ENCODE results near the gene ABHD5.

Gene ABHD5

DNA sequence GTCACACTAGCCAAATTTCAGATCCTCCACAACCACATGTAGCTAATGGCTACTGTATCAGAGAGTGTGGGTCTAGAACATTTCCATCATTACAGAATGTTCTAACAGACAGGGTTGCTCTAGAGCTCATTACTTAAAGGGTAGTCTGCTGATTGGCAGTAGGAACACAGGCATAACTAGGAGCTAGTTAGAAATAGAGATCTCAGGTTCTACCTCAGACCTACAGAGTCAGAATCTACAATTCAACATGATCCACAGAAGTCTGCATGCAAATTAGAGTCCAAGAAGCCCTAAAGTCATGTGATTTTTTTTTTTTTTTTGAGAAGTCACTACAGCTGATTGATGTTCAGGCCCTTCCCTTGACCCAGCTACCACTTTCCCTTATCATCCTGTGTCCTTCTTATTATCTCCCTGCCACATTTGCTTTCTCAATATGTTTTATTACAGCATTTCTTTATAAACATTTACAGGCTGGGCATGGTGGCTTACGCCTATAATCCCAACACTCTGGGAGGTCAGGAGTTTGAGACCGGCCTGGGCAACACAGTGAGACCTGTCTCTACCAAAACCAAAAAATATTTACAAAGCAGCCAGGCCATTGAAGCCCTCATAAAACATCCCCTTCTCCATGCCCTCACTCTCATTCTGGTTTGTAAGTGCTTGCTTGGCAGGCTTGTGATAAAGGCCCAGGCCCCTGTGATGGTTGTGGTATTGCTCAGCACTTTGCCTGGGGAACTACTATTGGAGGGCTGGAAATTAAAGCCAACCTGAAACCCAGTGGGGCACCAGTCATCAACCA, 3.8 kb upstream of the ABHD5 start:
- no peak for DNase-seq (ENCODE audit: low read depth)
- Histone ChIP-seq H3K9ac (ENCODE audit: low read length) (no peak overlapping the region), H3K27me3 (replicated peaks; ENCODE audit: control insufficient read depth, insufficient read depth, low read length) (no peaks in the 10 kb centered on the region), H3K36me3 (ENCODE audit: control insufficient read depth, insufficient read depth, low read length, severe bottlenecking) (no peaks in the 10 kb centered on the region), H3K4me3 (ENCODE audit: low read length) (no peak overlapping the region), H3K9me3 (ENCODE audit: control insufficient read depth, low read length) (no peaks in the 10 kb centered on the region), H3K4me1 (ENCODE audit: control insufficient read depth, insufficient read depth, low read length) (peaks cover 4% of the 10 kb centered on the region)

DNA sequence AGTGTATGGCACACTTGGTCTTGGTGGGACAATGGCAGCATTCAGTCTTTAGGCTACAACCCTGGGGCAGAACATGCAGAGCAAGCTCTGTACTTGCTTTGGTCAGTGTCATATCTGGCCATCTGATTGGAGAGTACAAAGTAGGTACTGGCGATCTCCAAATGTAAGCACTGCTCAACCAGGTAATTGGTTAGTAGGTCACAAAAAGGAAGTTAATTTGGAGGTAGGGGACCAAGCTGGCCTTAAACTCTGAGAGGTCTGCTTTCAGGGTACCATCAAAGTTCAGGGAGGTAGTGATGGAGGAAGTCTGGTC, 3.3 kb upstream of the ABHD5 start:
- H3K9ac ChIP-seq (ENCODE audit: low read length): no peak overlapping the region
- no peaks in the 10 kb centered on the region for H3K9me3 ChIP-seq (ENCODE audit: control insufficient read depth, low read length)
- H3K4me1 ChIP-seq (ENCODE audit: control insufficient read depth, insufficient read depth, low read length): peaks cover 10% of the 10 kb centered on the region
- H3K4me3 ChIP-seq (ENCODE audit: low read length): no peak overlapping the region
- H3K36me3 ChIP-seq (ENCODE audit: control insufficient read depth, insufficient read depth, low read length, severe bottlenecking): no peaks in the 10 kb centered on the region
- no peak for DNase-seq (ENCODE audit: low read depth)
- H3K27me3 ChIP-seq (replicated peaks; ENCODE audit: control insufficient read depth, insufficient read depth, low read length): no peaks in the 10 kb centered on the region

DNA sequence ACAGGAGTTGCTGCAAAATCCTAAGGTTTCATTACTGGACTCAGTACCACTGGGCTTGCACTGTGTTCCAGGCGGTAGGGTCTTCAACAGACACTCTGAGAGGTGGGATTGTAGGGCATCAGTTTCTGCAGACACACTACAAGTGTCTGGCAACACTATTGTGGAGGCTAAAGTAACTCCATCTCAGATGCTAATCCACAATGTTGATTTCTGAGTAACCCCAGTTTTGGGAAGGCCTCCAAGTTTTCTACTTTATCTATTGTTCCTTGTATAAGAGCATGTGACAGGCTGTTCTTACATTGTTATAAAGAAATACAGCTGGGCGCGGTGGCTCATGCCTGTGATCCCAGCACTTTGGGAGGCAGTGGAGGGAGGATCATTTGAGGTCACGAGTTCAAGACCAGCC, 2.5 kb upstream of the ABHD5 start:
- Histone ChIP-seq H3K4me3 (ENCODE audit: low read length) (no peak overlapping the region), H3K9me3 (ENCODE audit: control insufficient read depth, low read length) (no peaks in the 10 kb centered on the region), H3K9ac (ENCODE audit: low read length) (no peak overlapping the region), H3K4me1 (ENCODE audit: control insufficient read depth, insufficient read depth, low read length) (peaks cover 17% of the 10 kb centered on the region), H3K36me3 (ENCODE audit: control insufficient read depth, insufficient read depth, low read length, severe bottlenecking) (no peaks in the 10 kb centered on the region), H3K27me3 (replicated peaks; ENCODE audit: control insufficient read depth, insufficient read depth, low read length) (no peaks in the 10 kb centered on the region)
- DNase-seq (ENCODE audit: low read depth): no peak

DNA sequence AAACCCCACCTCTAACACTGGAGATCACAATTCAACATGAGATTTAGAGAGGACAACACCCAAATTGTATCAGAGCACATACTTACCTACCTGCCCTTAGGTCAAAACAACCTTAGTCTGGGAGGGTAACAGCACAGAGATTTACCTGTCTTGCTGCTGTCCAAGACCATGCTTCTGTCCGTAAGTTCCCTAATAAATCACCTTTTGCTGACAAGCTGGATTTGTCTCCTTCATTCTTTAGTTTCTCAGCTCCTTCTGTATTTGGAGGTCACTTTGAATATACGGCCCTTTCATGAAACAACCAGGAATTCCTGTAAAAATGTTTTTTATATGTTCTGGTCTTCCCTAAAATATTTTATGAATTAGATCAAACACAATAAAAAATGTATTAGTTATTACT, 1.6 kb upstream of the ABHD5 start:
- no peaks in the 10 kb centered on the region for H3K27me3 ChIP-seq (replicated peaks; ENCODE audit: control insufficient read depth, insufficient read depth, low read length)
- no peak for DNase-seq (ENCODE audit: low read depth)
- no peaks in the 10 kb centered on the region for H3K36me3 ChIP-seq (ENCODE audit: control insufficient read depth, insufficient read depth, low read length, severe bottlenecking)
- no peak overlapping the region for H3K4me3 ChIP-seq (ENCODE audit: low read length)
- peaks cover 27% of the 10 kb centered on the region for H3K4me1 ChIP-seq (ENCODE audit: control insufficient read depth, insufficient read depth, low read length)
- H3K9ac ChIP-seq (ENCODE audit: low read length): no peak overlapping the region
- no peaks in the 10 kb centered on the region for H3K9me3 ChIP-seq (ENCODE audit: control insufficient read depth, low read length)

DNA sequence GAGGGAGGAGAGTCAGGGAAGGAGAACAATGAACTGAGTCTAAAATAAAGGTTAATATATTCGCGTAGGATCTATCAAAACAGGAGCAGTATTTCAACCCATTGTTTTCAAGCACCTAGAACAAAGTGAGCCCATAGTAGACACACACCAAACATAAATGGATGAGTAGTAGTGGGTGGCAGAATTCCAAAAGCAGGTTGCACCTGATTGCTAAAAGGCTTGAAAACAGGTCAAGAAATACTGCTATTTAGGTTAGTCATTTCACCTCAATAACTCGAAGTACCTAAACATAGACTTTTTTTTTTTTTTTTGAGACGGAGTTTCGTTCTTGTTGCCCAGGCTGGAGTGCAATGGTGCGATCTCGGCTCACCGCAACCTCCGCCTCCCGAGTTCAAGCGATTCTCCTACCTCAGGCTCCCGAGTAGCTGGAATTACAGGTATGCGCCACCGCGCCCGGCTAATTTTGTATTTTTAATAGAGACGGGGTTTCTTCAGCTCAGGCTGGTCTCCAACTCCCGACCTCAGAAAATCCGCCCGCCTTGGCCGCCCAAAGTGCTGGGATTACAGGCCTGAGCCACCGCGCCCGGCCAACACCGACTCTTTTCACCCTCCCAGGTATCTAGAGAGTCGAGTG, 855 bp upstream of the ABHD5 start:
- Histone ChIP-seq H3K4me1 (ENCODE audit: control insufficient read depth, insufficient read depth, low read length) (peaks cover 34% of the 10 kb centered on the region), H3K27me3 (replicated peaks; ENCODE audit: control insufficient read depth, insufficient read depth, low read length) (no peaks in the 10 kb centered on the region), H3K36me3 (ENCODE audit: control insufficient read depth, insufficient read depth, low read length, severe bottlenecking) (no peaks in the 10 kb centered on the region), H3K9ac (ENCODE audit: low read length) (peak overlapping the region; percentile 94), H3K4me3 (ENCODE audit: low read length) (peak overlapping the region; percentile 95), H3K9me3 (ENCODE audit: control insufficient read depth, low read length) (no peaks in the 10 kb centered on the region)
- DNase-seq (ENCODE audit: low read depth): no peak

DNA sequence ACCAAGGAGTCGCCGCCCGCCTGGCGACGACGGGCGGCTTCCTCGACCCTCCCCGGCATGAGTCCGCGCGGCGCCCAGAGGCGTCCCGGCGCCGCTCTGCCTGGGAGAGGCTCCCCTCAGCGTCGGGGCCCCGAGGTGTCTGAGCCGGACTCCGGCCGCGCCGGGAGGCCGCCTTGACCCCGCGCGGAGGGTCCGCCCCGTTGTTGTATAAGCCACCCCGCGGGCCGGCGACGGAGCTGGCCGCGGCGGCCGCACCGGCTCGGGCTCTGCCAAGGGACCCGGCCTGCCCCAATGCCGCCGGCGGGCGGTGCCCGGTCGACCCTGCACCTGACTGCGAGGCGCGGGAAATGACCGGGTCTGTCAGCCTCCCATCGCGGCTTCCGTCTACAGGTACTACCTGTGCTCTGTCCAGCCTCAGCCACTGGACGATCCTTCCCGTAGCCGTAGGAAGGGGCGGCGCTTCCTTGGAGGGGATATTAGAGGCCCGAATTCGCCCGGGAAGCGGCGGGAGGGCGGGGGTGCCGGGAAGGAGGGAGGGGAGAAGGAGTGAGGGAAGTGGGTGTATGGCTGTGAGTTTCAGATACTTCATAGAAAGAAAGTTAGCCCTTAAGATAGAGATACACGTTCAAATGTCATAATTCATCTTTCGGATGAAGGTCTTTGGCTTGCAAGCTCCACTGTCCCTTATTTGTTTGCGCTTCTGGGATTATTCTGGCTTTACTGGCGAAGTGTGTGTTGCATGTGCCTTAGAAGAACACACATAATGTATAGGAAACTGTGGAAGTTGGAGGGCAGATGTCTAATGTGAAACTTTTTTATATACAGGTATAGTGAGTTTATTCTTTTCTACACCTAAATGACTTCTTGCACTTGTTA, 620 bp downstream of the ABHD5 start:
- Histone ChIP-seq H3K9me3 (ENCODE audit: control insufficient read depth, low read length) (no peaks in the 10 kb centered on the region), H3K4me1 (ENCODE audit: control insufficient read depth, insufficient read depth, low read length) (peaks cover 49% of the 10 kb centered on the region), H3K4me3 (ENCODE audit: low read length) (peak overlapping the region; percentile 95), H3K36me3 (ENCODE audit: control insufficient read depth, insufficient read depth, low read length, severe bottlenecking) (no peaks in the 10 kb centered on the region), H3K27me3 (replicated peaks; ENCODE audit: control insufficient read depth, insufficient read depth, low read length) (no peaks in the 10 kb centered on the region), H3K9ac (ENCODE audit: low read length) (peak overlapping the region; percentile 94)
- DNase-seq (ENCODE audit: low read depth): peak; percentile 63

DNA sequence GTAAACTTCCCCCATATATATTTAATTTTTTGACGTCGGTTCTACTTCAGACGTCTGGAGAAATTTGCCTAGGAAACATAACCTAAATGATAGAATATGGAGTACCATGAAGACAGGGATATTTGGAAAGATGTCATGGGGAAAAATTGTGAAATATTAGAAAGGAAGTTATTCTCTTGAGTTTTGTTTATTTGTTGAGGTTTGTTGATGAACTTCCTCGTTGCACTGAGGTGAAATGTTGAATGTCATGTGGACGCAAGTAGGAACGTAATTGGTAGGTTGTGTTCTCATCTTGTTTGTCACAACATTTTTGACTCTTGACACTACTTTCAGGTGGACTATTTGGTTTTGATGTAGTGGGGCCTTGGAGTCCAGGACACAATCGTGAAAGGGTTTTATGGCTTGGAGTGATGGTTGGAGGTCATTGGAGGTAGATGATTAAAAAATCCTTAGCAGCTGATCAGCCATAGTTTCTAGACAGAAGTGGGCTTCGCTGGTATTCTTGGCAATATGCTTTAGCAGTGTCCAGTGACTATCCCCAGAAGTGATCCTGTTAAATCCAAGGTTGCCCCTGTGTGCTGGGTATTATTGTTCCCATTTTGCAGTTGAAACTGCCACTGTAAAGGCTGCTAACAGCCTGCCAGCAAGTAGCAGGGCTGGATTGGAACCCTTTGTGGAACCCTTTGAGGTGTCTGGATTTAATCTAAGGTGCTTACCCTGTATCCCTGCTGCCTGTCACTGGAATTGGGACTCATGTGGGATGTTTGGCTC, 1.5 kb downstream of the ABHD5 start:
- Histone ChIP-seq H3K27me3 (replicated peaks; ENCODE audit: control insufficient read depth, insufficient read depth, low read length) (no peaks in the 10 kb centered on the region), H3K9me3 (ENCODE audit: control insufficient read depth, low read length) (no peaks in the 10 kb centered on the region), H3K4me1 (ENCODE audit: control insufficient read depth, insufficient read depth, low read length) (peaks cover 54% of the 10 kb centered on the region), H3K4me3 (ENCODE audit: low read length) (peak overlapping the region; percentile 95), H3K36me3 (ENCODE audit: control insufficient read depth, insufficient read depth, low read length, severe bottlenecking) (no peaks in the 10 kb centered on the region), H3K9ac (ENCODE audit: low read length) (peak overlapping the region; percentile 94)
- DNase-seq (ENCODE audit: low read depth): no peak

DNA sequence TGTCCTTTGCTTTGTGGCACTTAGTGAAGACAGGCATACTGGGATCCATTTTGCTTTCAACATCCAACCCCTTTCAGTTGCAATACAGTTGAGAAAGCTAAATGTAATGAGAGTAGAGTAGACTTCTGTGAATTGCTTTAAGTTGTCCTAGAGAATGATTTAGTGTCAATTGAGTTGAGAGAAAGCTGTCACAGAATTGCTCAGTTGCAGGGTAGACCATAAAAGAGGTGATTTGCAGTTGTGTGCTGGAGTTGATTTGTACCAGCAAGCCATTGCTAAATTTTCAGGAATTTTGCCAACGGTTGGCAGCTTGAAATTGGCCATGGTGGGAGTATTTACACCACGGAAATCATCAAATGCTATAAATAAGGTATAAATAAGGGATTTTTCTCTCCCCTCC, 2.2 kb downstream of the ABHD5 start:
- peak overlapping the region; percentile 95 for H3K4me3 ChIP-seq (ENCODE audit: low read length)
- no peaks in the 10 kb centered on the region for H3K9me3 ChIP-seq (ENCODE audit: control insufficient read depth, low read length)
- H3K4me1 ChIP-seq (ENCODE audit: control insufficient read depth, insufficient read depth, low read length): peaks cover 54% of the 10 kb centered on the region
- H3K27me3 ChIP-seq (replicated peaks; ENCODE audit: control insufficient read depth, insufficient read depth, low read length): no peaks in the 10 kb centered on the region
- peak overlapping the region; percentile 94 for H3K9ac ChIP-seq (ENCODE audit: low read length)
- no peak for DNase-seq (ENCODE audit: low read depth)
- no peaks in the 10 kb centered on the region for H3K36me3 ChIP-seq (ENCODE audit: control insufficient read depth, insufficient read depth, low read length, severe bottlenecking)

DNA sequence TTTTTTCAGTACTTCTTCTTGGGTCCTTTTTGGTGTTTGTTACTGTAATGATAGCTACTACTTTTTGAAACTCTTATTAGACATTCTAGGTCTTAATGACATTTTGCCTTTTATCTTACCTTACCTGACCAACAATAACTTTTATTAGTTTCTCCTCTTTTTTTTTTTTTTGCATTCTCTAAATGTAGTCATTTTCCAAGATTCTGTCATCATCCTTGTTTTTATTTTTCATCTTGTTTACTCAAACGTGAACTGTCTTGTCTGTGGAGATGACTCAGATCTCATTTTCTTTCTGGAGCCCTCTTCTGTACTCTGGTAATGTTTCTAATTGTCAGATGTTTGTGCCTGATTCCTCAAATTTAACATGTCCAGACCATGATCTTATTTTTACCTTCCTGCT, 2.9 kb downstream of the ABHD5 start:
- no peaks in the 10 kb centered on the region for H3K36me3 ChIP-seq (ENCODE audit: control insufficient read depth, insufficient read depth, low read length, severe bottlenecking)
- peak overlapping the region; percentile 95 for H3K4me3 ChIP-seq (ENCODE audit: low read length)

DNA sequence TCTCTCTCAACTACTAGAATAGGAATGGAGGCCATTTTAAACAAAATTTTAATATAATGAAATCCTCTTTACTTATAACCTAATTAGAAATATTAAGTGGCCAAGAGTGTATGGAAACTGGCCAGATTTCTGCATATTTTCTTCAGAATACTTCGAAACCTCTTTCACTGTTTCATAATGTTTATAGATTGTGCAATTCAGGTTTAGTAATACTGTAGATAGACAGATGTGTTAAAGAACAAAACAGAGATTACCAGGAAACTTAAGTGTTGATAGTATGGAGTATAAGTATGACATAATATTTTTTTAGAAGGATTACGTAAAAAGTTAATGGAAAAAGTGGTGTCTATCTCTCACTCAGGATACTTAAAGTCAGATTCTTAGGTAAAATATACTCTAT, 4.7 kb downstream of the ABHD5 start:
- DNase-seq (ENCODE audit: low read depth): peak; percentile 91
- H3K9ac ChIP-seq (ENCODE audit: low read length): no peak overlapping the region
- peaks cover 15% of the 10 kb centered on the region for H3K36me3 ChIP-seq (ENCODE audit: control insufficient read depth, insufficient read depth, low read length, severe bottlenecking)
- H3K4me3 ChIP-seq (ENCODE audit: low read length): no peak overlapping the region
- H3K9me3 ChIP-seq (ENCODE audit: control insufficient read depth, low read length): no peaks in the 10 kb centered on the region
- no peaks in the 10 kb centered on the region for H3K27me3 ChIP-seq (replicated peaks; ENCODE audit: control insufficient read depth, insufficient read depth, low read length)
- peaks cover 52% of the 10 kb centered on the region for H3K4me1 ChIP-seq (ENCODE audit: control insufficient read depth, insufficient read depth, low read length)

More for the DNA sequence above, 2.9 kb downstream of the ABHD5 start:
- peak overlapping the region; percentile 94 for H3K9ac ChIP-seq (ENCODE audit: low read length)
- no peak for DNase-seq (ENCODE audit: low read depth)
- H3K27me3 ChIP-seq (replicated peaks; ENCODE audit: control insufficient read depth, insufficient read depth, low read length): no peaks in the 10 kb centered on the region
- H3K9me3 ChIP-seq (ENCODE audit: control insufficient read depth, low read length): no peaks in the 10 kb centered on the region
- H3K4me1 ChIP-seq (ENCODE audit: control insufficient read depth, insufficient read depth, low read length): peaks cover 54% of the 10 kb centered on the region

DNA sequence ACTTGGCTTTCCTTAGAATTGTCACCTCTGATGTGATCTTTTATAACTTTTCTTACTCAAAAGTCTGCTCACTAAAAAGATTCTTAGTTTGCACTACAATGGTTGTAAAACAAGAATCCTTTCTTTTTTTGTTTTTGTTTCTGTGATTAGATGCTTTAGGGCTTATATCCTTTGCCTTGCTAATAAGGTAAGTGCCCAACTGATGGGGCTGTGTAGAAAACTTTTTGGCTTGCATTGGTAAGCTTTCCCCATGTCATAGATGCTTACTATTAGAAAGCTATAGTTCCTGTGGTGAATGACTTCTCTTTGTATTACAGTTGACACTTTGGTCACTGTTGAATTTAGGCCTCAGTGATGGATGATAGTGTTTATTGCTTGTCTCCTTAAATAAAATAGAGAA, 5.1 kb downstream of the ABHD5 start:
- Histone ChIP-seq H3K4me3 (ENCODE audit: low read length) (no peak overlapping the region), H3K4me1 (ENCODE audit: control insufficient read depth, insufficient read depth, low read length) (peaks cover 51% of the 10 kb centered on the region), H3K27me3 (replicated peaks; ENCODE audit: control insufficient read depth, insufficient read depth, low read length) (no peaks in the 10 kb centered on the region), H3K9me3 (ENCODE audit: control insufficient read depth, low read length) (no peaks in the 10 kb centered on the region), H3K9ac (ENCODE audit: low read length) (no peak overlapping the region), H3K36me3 (ENCODE audit: control insufficient read depth, insufficient read depth, low read length, severe bottlenecking) (peaks cover 17% of the 10 kb centered on the region)
- DNase-seq (ENCODE audit: low read depth): no peak

Data from adipocyte (in vitro differentiated cells).